IPS DF 6.9 (cell line): ENCODE data around the gene CPXM1.
"Not testable (repeated sequence)": the region's sequence is repeated elsewhere in the genome, so short reads cannot be mapped to it uniquely, and the experiment has no call there.

Source experiments
- DNase-seq: peaks from one replicate; pipeline ENCODE4 v3.0.0-alpha.2; 2013; ENCODE audit warnings: low read depth, low spot score
- H3K27ac ChIP-seq: one replicate; pipeline ENCODE4 v1.5.1; 2013; ENCODE audit warnings: low read length, control low read depth
- H3K27me3 ChIP-seq: 2 replicates; pipeline ENCODE4 v1.6.1; 2013; ENCODE audit warnings: mild to moderate bottlenecking, low read length; ENCODE audit not compliant: control insufficient read depth, insufficient read depth
- H3K36me3 ChIP-seq: 2 replicates; pipeline ENCODE4 v1.6.1; 2013; ENCODE audit warnings: low read length; ENCODE audit not compliant: control insufficient read depth, insufficient read depth
- H3K4me1 ChIP-seq: 2 replicates; pipeline ENCODE4 v1.6.1; 2013; ENCODE audit warnings: low read length; ENCODE audit not compliant: control insufficient read depth, insufficient read depth
- H3K4me3 ChIP-seq: 2 replicates; pipeline ENCODE4 v1.5.1; 2013; ENCODE audit warnings: mild to moderate bottlenecking, low read length
- H3K9me3 ChIP-seq: 2 replicates; pipeline ENCODE4 v1.6.1; 2013; ENCODE audit warnings: low read length, inconsistent platforms; ENCODE audit not compliant: control insufficient read depth, insufficient read depth
- WGBS: extraction: QIAGEN DNeasy Blood & Tissue Kit; methylation state at CpG from one replicate; pipeline ENCODE4 v1.1.7; 2013; ENCODE audit warnings: mixed read lengths, missing lambda C conversion rate; ENCODE audit not compliant: insufficient read length, insufficient coverage; 5-methylcytosine and 5-hydroxymethylcytosine counted together

Gene CPXM1

GRCh38 chr20:2793471-2793870, 7.0 kb downstream of the CPXM1 start:
- H3K27ac ChIP-seq = no peak overlapping the region
- no peaks in the 10 kb centered on the region for H3K9me3 ChIP-seq
- H3K4me1 ChIP-seq = no peaks in the 10 kb centered on the region
- no peak overlapping the region for H3K4me3 ChIP-seq
- H3K27me3 ChIP-seq = no peaks in the 10 kb centered on the region
- no CpG with 5 or more reads among the region's 6 CpGs for WGBS
- peaks cover 27% of the 10 kb centered on the region for H3K36me3 ChIP-seq
- no peak for DNase-seq

- no peaks in the 10 kb centered on the region for H3K4me1 ChIP-seq
- H3K36me3 ChIP-seq = no peaks in the 10 kb centered on the region
- no peak for DNase-seq
- no peak overlapping the region for H3K27ac ChIP-seq
- H3K9me3 ChIP-seq = no peaks in the 10 kb centered on the region
- WGBS = no CpG with 5 or more reads among the region's 6 CpGs
- H3K27me3 ChIP-seq = no peaks in the 10 kb centered on the region
- no peak overlapping the region for H3K4me3 ChIP-seq
These were observed 16.4 kb downstream of the CPXM1 start for GRCh38 chr20:2783908-2784566.

- no peak for DNase-seq
- no peaks in the 10 kb centered on the region for H3K36me3 ChIP-seq
- H3K27me3 ChIP-seq = no peaks in the 10 kb centered on the region
- no peaks in the 10 kb centered on the region for H3K4me1 ChIP-seq
- H3K27ac ChIP-seq = no peak overlapping the region
- no peaks in the 10 kb centered on the region for H3K9me3 ChIP-seq
- no CpG with 5 or more reads among the region's 3 CpGs for WGBS
- H3K4me3 ChIP-seq = no peak overlapping the region
These were observed 19.5 kb downstream of the CPXM1 start for GRCh38 chr20:2780948-2781347.

- Histone ChIP-seq H3K9me3 (no peaks in the 10 kb centered on the region), H3K4me3 (no peak overlapping the region), H3K36me3 (no peaks in the 10 kb centered on the region), H3K27me3 (no peaks in the 10 kb centered on the region), H3K27ac (no peak overlapping the region), H3K4me1 (no peaks in the 10 kb centered on the region)
- no peak for DNase-seq
- no CpG with 5 or more reads among the region's 10 CpGs for WGBS
These were observed 21.7 kb downstream of the CPXM1 start for GRCh38 chr20:2778602-2779321.

GRCh38 chr20:2775139-2775538, 25.3 kb downstream of the CPXM1 start:
- Histone ChIP-seq H3K4me1 (no peaks in the 10 kb centered on the region), H3K27ac (no peak overlapping the region), H3K4me3 (no peak overlapping the region), H3K36me3 (no peaks in the 10 kb centered on the region), H3K9me3 (no peaks in the 10 kb centered on the region), H3K27me3 (no peaks in the 10 kb centered on the region)
- DNase-seq = no peak
- WGBS = no CpG with 5 or more reads among the region's 3 CpGs

- H3K4me3 ChIP-seq = no peak overlapping the region
- WGBS = no CpG with 5 or more reads among the region's 9 CpGs
These were observed 26.6 kb downstream of the CPXM1 start for GRCh38 chr20:2773812-2774211.

GRCh38 chr20:2771631-2772080, 28.8 kb downstream of the CPXM1 start:
- H3K36me3 ChIP-seq = no peaks in the 10 kb centered on the region
- H3K4me1 ChIP-seq = no peaks in the 10 kb centered on the region
- H3K27me3 ChIP-seq = no peaks in the 10 kb centered on the region
- no peak overlapping the region for H3K4me3 ChIP-seq
- H3K27ac ChIP-seq = no peak overlapping the region
- no peak for DNase-seq
- H3K9me3 ChIP-seq = no peaks in the 10 kb centered on the region
- no CpG with 5 or more reads among the region's 12 CpGs for WGBS

More at GRCh38 chr20:2773812-2774211, 26.6 kb downstream of the CPXM1 start:
- no peak for DNase-seq
- Histone ChIP-seq H3K27ac (no peak overlapping the region), H3K36me3 (no peaks in the 10 kb centered on the region), H3K9me3 (no peaks in the 10 kb centered on the region), H3K27me3 (no peaks in the 10 kb centered on the region), H3K4me1 (no peaks in the 10 kb centered on the region)

GRCh38 chr20:2770091-2770490, 30.3 kb downstream of the CPXM1 start:
- DNase-seq, H3K27me3 ChIP-seq, H3K4me1 ChIP-seq, H3K9me3 ChIP-seq, H3K36me3 ChIP-seq, H3K27ac ChIP-seq, H3K4me3 ChIP-seq: not testable (repeated sequence)
- no CpG with 5 or more reads among the region's 12 CpGs for WGBS

- no peak for DNase-seq
- Histone ChIP-seq H3K9me3 (no peaks in the 10 kb centered on the region), H3K27me3 (no peaks in the 10 kb centered on the region), H3K4me1 (no peaks in the 10 kb centered on the region), H3K27ac (no peak overlapping the region), H3K36me3 (no peaks in the 10 kb centered on the region), H3K4me3 (no peak overlapping the region)
- no CpG with 5 or more reads among the region's 5 CpGs for WGBS
These were observed 31.8 kb downstream of the CPXM1 start for GRCh38 chr20:2768632-2769015.

- Histone ChIP-seq H3K9me3 (no peaks in the 10 kb centered on the region), H3K4me1 (no peaks in the 10 kb centered on the region), H3K4me3 (no peak overlapping the region), H3K36me3 (no peaks in the 10 kb centered on the region), H3K27me3 (no peaks in the 10 kb centered on the region), H3K27ac (no peak overlapping the region)
- no peak for DNase-seq
- WGBS = no CpG with 5 or more reads among the region's 15 CpGs
These were observed 32.4 kb downstream of the CPXM1 start for GRCh38 chr20:2767768-2768631.
